GM21723 (cell line): ENCODE results near the gene SPNS3.

Experiments
- ATAC-seq: cut with Tn5 transposase; IDR thresholded peaks from one replicate; pipeline ENCODE4 v1.9.1; 2021; ENCODE audit warnings: mild to moderate bottlenecking, moderate library complexity; ENCODE audit not compliant: unreplicated experiment

SPNS3 gene

DNA sequence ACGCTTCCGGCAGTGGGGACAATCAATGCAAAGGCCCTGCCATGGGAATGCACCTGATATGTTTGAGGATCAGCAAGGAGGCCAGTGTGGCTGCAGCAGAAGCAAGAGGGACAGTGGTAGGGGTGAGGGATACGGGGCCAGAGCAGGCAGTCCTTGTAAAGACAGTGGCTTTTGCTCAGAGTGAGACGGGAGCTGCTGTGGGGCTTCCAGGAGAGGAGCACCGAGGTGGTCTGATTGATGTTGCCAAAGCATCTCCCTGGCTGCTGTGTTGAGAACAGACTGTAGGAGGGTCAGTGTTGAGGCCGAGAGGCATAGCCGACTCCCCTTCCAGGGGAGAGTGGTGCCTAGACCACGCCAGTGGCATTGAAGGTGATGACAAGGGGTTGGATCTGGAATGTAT is 53.6 kb downstream of the SPNS3 start:
- no peak for ATAC-seq

- ATAC-seq, result no peak
Observed at GRCh38 chr17:4487820-4488716, 54.3 kb downstream of the SPNS3 start.

DNA sequence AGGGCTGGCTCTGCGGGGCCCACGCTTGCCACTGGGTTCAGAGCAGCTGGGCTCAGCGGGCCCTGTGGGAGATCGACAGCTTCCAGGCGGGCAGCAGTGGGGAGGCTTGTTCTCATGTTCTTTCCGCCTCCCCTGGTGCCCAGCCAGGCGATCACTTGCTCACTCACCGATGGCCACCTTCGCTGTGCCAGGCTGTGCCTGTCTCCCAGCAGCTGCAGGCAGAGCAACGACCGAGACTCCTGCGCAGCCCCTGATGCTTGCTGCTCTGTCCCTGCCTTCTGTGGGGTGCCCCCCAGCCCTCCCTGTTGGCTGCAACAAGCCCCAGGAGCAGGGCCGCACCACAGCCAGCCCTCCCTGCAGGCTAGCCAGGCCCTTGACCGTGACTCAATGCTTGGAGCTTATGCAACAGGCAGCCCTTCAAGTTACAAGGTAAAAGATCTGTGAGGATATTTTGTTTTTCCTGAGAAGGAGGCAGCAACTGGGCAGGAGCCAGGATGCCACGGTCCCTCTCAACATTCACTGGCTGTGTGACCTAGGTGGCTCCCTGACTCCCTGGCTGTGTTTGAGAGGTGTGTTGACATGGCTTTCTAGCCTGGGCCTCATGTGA is 55.4 kb downstream of the SPNS3 start:
- no peak for ATAC-seq

DNA sequence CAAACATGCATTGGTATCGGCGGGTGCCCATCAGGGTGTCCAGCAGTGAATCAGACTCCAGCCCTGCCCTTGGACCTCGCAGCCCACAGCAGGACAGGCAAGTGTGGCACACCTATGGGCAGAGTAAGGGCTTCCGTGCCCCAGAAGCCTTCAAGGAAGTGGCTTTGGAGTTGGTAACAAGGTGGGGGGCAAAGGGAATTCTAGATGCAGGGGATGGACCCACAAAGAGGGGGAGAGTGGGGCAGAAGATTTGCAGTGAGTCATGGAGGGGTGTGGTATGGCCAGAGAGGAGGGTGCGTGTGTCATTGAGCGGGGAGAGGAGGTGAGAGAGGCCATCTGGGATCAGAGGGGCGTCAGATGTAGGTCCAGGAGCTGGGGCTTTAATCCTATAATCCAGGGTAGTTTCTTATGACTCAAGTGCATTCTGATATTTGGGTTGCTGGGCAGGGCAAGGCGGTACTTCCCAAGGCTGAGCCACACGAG is 56.4 kb downstream of the SPNS3 start:
- no peak for ATAC-seq

DNA sequence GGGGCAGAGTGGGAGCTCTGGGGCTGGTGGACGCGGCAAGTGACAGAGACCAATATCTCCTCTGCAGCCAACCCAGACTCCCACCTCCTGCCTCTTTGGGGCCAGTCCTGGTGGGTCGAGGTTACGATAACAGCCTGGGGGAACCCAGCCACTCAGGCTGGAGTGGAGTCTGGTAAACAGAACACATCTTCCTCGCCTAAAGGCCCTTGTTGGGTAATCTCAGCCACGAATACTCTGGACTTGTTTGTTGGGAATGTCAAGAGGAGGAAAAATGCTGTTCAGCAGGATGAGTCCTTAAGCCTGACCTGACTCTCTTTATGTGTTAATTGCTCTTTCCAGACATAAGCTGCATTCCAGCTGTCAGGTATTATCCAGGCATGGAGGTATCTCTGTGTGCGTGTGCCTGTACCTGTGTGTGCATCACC is 56.9 kb downstream of the SPNS3 start:
- no peak for ATAC-seq

- no peak for ATAC-seq
Observed at GRCh38 chr17:4492721-4493561, 59.2 kb downstream of the SPNS3 start.

GRCh38 chr17:4497101-4497824 is 63.5 kb downstream of the SPNS3 start:
- no peak for ATAC-seq

GRCh38 chr17:4498461-4499397 is 65.0 kb downstream of the SPNS3 start, which contains the start of gene SPNS2:
TSS of gene SPNS2 (plus strand) at chr17:4498881. CDS start at chr17:4499048, 167 bp downstream.
- peak; percentile 67 for ATAC-seq

- no peak for ATAC-seq
Observed at GRCh38 chr17:4499431-4500190, 65.9 kb downstream of the SPNS3 start.

- no peak for ATAC-seq
Observed at GRCh38 chr17:4500191-4500571, 66.4 kb downstream of the SPNS3 start.

- no peak for ATAC-seq
Observed at GRCh38 chr17:4501295-4501949, 67.7 kb downstream of the SPNS3 start.

DNA sequence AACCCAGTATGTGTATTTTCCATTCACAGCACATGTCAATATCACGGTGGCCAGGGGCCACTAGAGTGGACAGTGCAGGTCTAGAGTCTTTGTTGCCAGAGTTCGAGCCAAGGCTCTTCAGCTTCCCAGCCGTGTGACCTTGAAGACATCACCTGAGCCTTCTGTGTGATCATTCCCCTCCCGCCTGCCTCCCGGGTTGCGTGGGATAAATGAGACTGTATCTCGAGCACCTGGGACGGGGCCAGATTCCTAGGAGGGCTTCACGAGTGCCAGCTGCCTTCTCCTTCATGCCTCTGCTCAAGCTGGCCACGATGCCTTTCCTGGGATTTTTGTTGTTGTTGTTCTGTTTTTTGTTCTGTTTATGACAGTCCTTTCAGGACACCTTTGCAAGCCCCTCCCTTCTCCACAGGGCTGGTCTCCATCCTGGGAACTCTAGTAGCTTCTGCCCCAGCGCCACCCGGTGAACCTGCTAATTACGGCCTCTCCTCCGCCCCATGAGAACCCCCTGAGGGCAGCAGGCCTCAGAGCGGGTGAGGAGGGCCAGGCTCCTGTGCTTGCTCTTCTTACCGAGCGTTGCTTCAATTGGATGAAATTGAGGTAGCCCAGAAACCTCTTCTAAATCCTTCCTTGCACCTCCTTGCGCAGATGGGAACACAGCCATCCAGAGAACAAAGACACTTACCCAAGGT is 68.9 kb downstream of the SPNS3 start:
- ATAC-seq, result no peak

DNA sequence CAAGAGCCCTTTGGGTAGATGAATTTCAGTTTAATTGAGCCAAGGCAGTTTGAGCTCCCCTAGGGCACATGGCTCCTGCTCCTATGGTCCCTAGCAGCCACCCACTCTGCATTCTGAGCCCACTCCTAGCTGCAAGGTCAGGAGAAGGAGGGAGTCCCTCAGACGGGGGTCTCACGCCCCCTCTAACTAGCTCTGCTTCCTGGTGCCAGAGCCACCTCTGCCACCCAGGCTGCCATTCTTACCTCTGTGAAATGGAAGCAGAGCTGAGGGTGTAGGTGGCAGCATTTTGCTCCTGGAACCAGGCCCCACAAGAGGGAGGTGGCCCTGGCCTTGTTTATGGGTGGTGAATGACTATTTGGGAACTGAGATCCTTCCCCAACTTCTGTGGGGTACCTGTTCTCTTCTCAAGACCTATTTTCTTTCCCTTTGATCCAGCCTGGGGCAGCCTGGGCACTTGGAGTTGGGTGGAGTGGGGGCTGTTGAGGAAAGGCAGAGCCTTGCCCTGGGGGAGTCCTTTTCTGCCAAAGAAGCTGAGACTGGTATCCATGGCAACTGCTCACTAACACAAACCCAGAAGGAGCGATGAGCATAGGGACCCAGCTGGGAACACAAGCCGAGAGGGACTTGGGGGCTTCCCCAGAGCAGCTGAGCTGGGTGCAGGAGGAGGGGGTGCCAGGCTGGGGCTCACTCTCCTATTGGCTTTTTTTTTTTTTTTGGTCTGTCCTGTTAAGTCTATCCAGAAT is 69.7 kb downstream of the SPNS3 start:
- ATAC-seq, result no peak

DNA sequence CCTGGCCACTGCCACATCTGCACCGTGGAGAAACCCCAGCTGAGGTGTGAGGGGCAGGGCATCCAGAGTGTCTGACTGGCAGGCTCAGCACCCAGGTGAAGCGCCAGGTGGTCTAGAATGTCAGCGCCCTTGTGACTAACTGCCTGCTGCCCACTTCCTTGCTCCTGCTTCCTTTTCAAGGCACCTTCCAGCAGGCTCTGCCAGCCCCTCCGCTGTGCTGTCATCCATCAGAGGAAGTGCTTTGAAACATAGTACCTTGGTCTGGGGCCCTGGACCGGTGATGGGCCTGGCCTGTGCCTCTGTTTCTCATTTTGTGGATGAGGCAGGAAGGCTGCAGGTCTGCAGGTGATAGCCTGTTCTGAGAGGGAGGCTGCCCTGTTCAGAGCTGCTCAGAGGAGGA is 70.4 kb downstream of the SPNS3 start:
- ATAC-seq, result no peak

GRCh38 chr17:4505187-4505586 is 71.4 kb downstream of the SPNS3 start:
- no peak for ATAC-seq

DNA sequence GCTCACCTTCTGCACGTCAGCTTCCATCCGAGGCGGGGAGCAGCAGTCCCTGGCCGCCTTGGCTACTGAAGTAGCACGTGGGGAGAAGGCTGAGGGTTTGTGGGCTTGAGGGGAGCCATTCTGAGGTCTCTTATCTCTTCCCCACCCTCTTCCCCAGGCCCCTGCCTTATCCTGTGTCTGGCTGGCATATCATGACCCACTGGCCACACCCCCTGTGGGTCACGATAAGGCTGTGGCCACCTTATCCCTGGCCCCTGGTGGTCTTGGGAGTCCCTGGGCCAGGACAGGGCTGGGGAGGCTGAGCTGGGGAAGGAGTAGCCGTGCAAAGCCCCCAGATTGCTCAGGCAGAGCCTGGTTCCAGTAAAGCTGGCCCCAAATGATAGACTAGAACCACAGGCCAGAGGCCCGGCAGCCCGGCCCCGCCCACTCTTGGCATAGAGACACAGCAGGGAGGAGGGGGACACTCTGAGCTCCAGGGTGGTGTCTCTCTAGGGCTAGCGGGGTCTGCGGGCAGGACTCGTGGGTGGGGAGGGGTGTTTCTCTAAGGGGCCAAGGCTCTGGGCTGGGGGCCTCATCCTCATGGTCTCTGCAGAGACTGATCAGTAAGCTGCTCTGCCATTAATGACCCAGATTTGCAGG is 72.6 kb downstream of the SPNS3 start:
- no peak for ATAC-seq
